ENCODE data around the gene APOBR. TPM values are rescaled to one million over a fixed set of nuclear protein-coding genes. Genes with fewer than 3 reads are reported as not detected.

The APOBR gene
- total RNA-seq, 4 donors from 2014 or later: 0.88 to 2.0 (median 1.6) TPM

DNA sequence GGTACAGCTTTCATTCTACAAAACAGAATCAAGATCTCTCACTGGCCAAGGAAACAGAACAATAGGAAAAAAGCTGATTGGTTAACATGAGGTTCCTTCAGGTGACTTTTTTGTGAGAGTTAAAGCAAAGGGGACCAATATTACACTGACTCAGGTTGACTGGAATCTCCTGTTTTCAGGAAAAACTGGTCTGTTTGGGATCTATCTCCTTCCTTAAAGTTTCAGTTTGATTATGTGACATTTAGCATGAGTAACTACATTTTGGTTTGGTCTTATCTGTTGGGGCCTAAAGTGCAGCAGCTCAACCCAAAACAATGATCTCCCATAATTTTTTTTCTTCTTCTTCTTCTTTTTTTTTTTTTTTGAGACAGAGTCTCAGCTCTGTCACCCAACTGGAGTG is 34.7 kb downstream of the APOBR start:
- intact Hi-C loops (cut with DNase I; ENCODE audit: low total_unique reads): no loop called here
- DNase-seq (ENCODE audit: low spot score in 2 of 2): no peak
- no peak overlapping the region for H3K4me3 ChIP-seq (ENCODE audit: low read depth, poor library complexity, severe bottlenecking)
- no peak for TF ChIP-seq POLR2A (IDR thresholded peaks at IDR 0.05)
- TF ChIP-seq, protein P1, sequence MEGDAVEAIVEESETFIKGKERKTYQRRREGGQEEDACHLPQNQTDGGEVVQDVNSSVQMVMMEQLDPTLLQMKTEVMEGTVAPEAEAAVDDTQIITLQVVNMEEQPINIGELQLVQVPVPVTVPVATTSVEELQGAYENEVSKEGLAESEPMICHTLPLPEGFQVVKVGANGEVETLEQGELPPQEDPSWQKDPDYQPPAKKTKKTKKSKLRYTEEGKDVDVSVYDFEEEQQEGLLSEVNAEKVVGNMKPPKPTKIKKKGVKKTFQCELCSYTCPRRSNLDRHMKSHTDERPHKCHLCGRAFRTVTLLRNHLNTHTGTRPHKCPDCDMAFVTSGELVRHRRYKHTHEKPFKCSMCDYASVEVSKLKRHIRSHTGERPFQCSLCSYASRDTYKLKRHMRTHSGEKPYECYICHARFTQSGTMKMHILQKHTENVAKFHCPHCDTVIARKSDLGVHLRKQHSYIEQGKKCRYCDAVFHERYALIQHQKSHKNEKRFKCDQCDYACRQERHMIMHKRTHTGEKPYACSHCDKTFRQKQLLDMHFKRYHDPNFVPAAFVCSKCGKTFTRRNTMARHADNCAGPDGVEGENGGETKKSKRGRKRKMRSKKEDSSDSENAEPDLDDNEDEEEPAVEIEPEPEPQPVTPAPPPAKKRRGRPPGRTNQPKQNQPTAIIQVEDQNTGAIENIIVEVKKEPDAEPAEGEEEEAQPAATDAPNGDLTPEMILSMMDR (IDR thresholded peaks at IDR 0.05): no peak

DNA sequence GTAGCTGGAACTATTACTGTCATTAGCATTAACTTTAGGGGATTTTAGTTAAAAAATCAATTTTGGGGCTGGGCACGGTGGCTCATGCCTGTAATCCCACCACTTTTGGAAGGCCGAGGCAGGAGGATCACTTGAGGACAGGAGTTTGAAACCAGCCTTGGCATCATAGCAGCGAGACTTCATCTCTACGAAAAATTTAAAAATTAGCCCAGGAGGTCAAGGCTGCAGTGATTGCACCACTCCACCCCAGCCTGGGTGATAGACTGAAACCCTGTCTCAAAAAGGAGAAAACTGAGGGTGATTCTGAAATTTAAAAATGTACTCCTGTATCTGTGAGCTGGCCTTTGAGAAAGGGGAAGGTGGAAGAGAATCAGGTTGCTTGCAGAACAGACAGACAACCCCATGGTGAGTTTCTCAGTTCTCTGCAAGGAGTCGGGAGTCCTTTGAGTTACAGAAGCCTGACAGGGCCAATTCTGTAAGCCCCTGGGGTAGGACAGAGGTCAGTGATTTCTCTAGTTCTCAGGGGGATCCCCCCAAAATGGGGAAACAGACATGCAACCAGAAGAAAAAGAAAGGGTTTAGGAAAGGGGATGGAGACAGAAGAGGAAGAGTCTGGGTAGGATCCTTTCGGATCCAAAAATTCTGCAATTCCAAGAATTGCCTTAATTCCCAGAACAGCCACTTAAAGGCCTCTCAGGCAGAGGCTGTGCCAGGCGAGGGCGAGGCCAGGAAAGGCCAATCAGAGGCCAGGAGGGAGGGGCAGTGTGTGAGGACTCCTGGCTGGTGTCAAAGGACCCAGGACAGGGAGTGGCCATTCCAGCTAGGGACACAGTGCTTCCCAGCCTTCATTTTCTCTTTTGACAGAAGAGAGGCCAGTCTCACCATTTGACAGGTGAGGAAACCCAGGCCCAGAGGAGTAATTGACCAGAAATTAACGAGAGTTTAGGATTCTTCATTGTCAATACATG is 37.6 kb downstream of the APOBR start:
- TF ChIP-seq, protein P1 (IDR thresholded peaks at IDR 0.05): no peak
- TF ChIP-seq POLR2A (IDR thresholded peaks at IDR 0.05): no peak
- H3K4me3 ChIP-seq (ENCODE audit: low read depth, poor library complexity, severe bottlenecking): no peak overlapping the region
- DNase-seq (ENCODE audit: low spot score in 2 of 2): peak; percentile 83 to 94
- 62 to 70% methylated on average over 9 of the region's 9 CpGs for WGBS, 2 donors
- intact Hi-C loops (cut with DNase I; ENCODE audit: low total_unique reads): loop anchor here (5.0 kb wide), 1 partner anchor 40 kb away; the partner anchor contains the start of genes APOBR and CLN3

DNA sequence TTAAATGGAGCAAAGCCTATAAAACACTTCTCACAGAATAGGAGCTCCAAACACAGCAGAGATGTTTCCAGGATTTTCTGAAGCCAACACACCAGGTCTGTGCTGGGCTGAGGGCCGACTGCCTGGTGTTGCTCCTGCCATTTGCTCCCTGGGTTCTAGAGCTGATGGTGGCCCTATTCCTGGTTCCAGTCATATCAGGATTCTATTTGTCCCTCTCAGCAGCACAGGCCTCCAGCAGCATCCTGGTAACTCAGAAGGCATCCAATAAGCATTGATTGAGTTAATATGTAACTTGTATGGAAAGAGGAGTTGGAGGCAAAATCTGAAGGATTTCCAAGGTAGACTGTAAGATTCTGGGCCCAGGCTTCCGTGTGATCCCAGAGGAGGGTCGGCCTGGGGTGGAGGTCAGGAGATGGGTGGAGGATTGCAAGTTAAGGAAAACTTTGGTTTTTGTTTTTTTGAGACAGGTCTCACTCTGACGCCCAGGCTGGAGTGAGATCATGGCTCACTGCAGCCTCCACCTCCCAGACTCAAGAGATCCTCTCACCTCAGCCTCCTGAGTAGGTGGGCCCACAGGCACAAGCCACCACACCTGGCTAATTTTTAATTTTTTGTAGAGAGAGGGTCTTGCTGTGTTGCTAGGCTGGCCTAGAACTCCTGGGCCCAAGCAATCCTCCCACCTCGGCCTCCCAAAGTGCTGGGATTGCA is 38.7 kb downstream of the APOBR start:
- TF ChIP-seq POLR2A (IDR thresholded peaks at IDR 0.05): no peak
- TF ChIP-seq, protein P1 (IDR thresholded peaks at IDR 0.05): no peak
- DNase-seq (ENCODE audit: low spot score in 2 of 2): no peak
- 81 to 83% methylated on average over 5 of the region's 5 CpGs for WGBS, 2 donors
- intact Hi-C loops (cut with DNase I; ENCODE audit: low total_unique reads): loop anchor here (5.0 kb wide), 1 partner anchor 41 kb away; the partner anchor contains the start of genes APOBR and CLN3
- no peak overlapping the region for H3K4me3 ChIP-seq (ENCODE audit: low read depth, poor library complexity, severe bottlenecking)

DNA sequence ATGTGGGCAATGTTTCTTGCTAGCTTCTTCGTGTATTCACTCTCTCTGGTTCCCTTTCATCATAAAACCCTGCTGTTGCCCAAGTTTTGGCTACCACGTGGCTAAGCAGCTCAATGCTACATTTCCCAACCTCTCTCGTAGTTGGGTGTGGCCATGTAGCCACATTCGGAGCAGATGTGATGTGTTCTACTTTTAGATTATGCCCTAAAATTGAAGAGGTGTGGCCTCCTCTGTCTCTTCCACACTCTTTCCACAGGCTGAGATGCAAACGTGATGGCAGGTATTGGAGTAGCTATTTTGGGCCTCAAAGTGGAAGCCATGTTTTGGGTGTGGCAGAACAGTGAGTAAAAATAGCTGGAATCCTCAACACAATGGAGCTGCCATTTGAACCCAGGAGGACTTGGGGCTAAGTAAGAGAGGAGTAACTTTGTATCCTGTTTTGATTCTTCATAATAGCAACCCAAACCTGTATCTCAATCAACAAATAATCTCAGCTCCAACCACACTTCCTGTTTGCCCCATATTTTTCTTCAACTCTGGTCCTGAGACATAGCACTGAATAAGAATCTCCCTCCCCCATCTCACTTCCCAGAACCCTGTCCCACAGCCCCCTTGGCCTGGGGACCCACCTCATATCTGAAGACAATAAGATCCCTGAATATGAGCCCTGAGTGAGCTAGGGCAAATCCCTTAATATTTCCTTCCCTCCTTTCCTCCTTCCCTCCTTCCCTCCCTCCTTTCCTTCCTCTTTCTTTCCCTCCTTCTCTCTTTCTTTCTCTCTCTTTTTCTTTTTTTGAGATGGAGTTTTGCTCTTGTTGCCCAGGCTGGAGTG is 40.3 kb downstream of the APOBR start:
- peak; percentile 92 for DNase-seq (ENCODE audit: low spot score in 2 of 2)
- intact Hi-C loops (cut with DNase I; ENCODE audit: low total_unique reads): loop anchor here (5.0 kb wide), 1 partner anchor 42 kb away; the partner anchor contains the start of genes APOBR and CLN3
- H3K4me3 ChIP-seq (ENCODE audit: low read depth, poor library complexity, severe bottlenecking): no peak overlapping the region
- 24 to 36% methylated on average over 5 of the region's 5 CpGs for WGBS, 2 donors
- no peak for TF ChIP-seq POLR2A (IDR thresholded peaks at IDR 0.05)
- TF ChIP-seq, protein P1 (IDR thresholded peaks at IDR 0.05): no peak

- peak overlapping the region; percentile 41 for H3K4me3 ChIP-seq (ENCODE audit: low read depth, poor library complexity, severe bottlenecking)
- no peak for TF ChIP-seq POLR2A (IDR thresholded peaks at IDR 0.05)
- TF ChIP-seq, protein P1 (IDR thresholded peaks at IDR 0.05): no peak
- WGBS, 2 donors: 49 to 73% methylated on average over 6 of the region's 6 CpGs
- peak; percentile 76 to 91 for DNase-seq (ENCODE audit: low spot score in 2 of 2)
- intact Hi-C loops (cut with DNase I; ENCODE audit: low total_unique reads): no loop called here
Observed at GRCh38 chr16:28537076-28537475, 42.6 kb downstream of the APOBR start.
